Lower lobe of right lung (tissue), 2 donors: Measurements from ENCODE around the gene IL27RA. TPM values are rescaled to one million over a fixed set of nuclear protein-coding genes. Genes with fewer than 3 reads are reported as not detected.

ENCODE experiments used
- ATAC-seq, 2 donors: fragments of 200-7000 bp; cut with Tn5 transposase; one replicate each; pipeline ENCODE4 v1.9.1; 2020 to 2022; ENCODE audit warnings: mild to moderate bottlenecking in 2 of 2, moderate library complexity in 2 of 2
- DNase-seq: peaks from one replicate; pipeline ENCODE4 v3.0.0-alpha.2; 2020
- H3K27ac ChIP-seq: fragments of 200-600 bp; one replicate; pipeline ENCODE4 v1.8.0; 2022
- H3K27me3 ChIP-seq: fragments of 200-600 bp; one replicate; pipeline ENCODE4 v1.8.0; 2022; ENCODE audit warnings: low read depth
- H3K36me3 ChIP-seq: fragments of 200-600 bp; one replicate; pipeline ENCODE4 v1.8.0; 2022; ENCODE audit warnings: mild to moderate bottlenecking
- H3K4me1 ChIP-seq: fragments of 200-600 bp; one replicate; pipeline ENCODE4 v1.8.0; 2022
- H3K4me3 ChIP-seq: fragments of 200-600 bp; one replicate; pipeline ENCODE4 v1.8.0; 2022; ENCODE audit warnings: mild to moderate bottlenecking
- H3K9me3 ChIP-seq: fragments of 200-600 bp; one replicate; pipeline ENCODE4 v1.8.0; 2022
- intact Hi-C: fragments of 100-400 bp; cut with DNase I; formaldehyde crosslinking; loops from one replicate; pipeline ENCODE4 v1.11.0; 2022
- total RNA-seq: library from RNA; stranded (reverse); fragmentation: NEBNext Ultra II Directional; extraction: Animal tissue kit (Norgen Biotek cat#: 25700); gene quantifications from one replicate; pipeline ENCODE4 v1.2.1, GENCODE V29; 2021
- TF ChIP-seq, protein P1 (sequence below): fragments of 200-600 bp; IDR thresholded peaks from one replicate; pipeline ENCODE4 v1.8.0; 2022; ENCODE audit warnings: antibody characterized with exemption, mild to moderate bottlenecking
- donor health status: DM: no; HTN: yes; CAD: no; lungs with severe emphysema.

IL27RA gene
- total RNA-seq, 1 donor from 2014 or later = 20.4 TPM

DNA sequence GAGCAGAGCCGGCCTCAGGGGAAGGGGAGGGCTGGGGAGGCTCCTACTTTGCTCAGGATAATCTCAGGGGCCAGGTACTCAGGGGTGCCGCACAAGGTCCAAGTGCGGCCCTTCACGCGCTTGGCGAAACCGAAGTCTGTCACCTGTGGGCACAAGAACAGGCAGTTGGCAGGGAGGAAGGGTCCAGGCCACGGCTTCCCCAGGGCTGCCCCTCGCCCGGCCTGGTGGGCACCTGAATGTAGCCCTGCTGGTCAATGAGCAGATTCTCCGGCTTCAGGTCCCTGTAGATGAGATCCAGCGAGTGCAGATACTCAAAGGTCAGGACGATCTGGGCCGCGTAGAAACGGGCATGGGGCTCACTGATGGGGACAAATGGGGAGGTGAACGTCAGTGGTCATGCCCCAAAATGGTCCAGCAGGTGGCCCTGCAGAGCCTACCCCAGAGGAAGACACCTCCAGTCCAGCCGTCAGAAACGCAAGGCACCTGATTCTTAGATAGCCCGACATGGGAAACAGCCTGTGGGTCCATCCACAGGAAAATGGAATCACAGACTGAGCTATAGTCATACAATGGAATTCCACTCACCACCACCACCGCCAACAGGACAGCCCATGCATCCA is 66.1 kb downstream of the IL27RA start:
- Histone ChIP-seq H3K4me1 (no peaks in the 10 kb centered on the region), H3K36me3 (peaks cover 64% of the 10 kb centered on the region), H3K4me3 (no peak overlapping the region), H3K27me3 (no peaks in the 10 kb centered on the region), H3K9me3 (peaks cover 4% of the 10 kb centered on the region), H3K27ac (no peak overlapping the region)
- intact Hi-C loops = no loop called here
- no peak for DNase-seq
- TF ChIP-seq, protein P1, sequence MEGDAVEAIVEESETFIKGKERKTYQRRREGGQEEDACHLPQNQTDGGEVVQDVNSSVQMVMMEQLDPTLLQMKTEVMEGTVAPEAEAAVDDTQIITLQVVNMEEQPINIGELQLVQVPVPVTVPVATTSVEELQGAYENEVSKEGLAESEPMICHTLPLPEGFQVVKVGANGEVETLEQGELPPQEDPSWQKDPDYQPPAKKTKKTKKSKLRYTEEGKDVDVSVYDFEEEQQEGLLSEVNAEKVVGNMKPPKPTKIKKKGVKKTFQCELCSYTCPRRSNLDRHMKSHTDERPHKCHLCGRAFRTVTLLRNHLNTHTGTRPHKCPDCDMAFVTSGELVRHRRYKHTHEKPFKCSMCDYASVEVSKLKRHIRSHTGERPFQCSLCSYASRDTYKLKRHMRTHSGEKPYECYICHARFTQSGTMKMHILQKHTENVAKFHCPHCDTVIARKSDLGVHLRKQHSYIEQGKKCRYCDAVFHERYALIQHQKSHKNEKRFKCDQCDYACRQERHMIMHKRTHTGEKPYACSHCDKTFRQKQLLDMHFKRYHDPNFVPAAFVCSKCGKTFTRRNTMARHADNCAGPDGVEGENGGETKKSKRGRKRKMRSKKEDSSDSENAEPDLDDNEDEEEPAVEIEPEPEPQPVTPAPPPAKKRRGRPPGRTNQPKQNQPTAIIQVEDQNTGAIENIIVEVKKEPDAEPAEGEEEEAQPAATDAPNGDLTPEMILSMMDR = no peak
- peak in 1 of 2 donors; percentile 7 for ATAC-seq

DNA sequence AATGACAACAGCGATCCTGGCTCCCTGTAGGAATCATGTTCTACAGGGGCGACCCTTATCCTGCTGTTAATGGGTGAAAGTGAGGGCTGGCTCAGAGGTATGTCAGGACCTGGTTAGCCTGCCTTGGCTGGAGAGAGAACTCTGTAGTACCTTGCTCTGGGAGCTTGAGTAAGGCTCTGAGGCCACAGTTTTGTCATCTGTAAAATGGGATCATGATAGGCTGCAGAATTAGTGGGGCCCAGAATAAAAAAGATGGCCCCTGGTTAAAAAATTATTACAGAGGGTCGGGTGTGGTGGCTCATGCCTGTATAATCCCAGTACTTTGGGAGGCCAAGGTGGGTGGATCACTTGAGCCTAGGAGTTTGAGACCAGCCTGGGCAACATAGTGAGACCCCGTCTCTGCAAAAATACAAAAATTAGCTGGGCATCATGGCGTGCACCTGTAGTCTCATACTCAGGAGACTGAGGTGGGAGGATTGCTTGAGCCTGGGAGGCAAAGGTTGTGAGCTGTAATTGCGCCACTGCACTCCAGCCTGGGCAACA is 69.5 kb downstream of the IL27RA start:
- DNase-seq (no peak), ATAC-seq (no peak)
- Histone ChIP-seq H3K27me3 (no peaks in the 10 kb centered on the region), H3K27ac (no peak overlapping the region), H3K4me3 (no peak overlapping the region), H3K36me3 (peaks cover 95% of the 10 kb centered on the region), H3K9me3 (no peaks in the 10 kb centered on the region), H3K4me1 (no peaks in the 10 kb centered on the region)
- intact Hi-C loops = no loop called here
- TF ChIP-seq, protein P1 = no peak

DNA sequence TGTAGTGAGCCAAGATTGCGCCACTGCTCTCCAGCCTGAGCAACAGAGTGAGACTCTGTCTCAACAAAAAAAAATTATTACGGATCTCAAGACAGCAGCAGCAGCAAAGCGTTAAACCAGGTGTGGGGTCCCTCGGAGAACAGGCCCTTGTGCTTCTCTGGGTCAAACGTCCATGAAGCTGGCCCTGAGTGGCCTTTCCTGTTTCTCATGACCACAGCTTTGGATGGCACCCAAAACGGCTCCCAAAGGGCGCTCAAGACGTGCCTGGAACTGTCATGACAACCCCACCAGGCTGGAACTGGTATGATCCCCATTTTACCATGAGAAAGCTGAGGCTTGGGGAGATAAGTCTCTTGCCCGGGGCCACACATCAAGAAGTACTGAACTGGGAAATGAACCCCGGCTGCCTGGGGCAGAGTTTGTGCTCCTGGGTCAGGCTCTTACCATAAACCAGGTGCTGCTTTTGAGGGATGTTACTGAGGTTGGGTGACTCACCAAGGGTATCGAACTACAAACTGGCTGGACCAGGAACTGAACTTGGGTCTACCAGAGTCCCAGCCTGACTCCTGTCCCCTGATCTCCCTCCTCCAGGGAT is 70.6 kb downstream of the IL27RA start:
- Histone ChIP-seq H3K4me3 (no peak overlapping the region), H3K27ac (no peak overlapping the region), H3K36me3 (peaks cover 96% of the 10 kb centered on the region), H3K27me3 (no peaks in the 10 kb centered on the region), H3K4me1 (no peaks in the 10 kb centered on the region), H3K9me3 (no peaks in the 10 kb centered on the region)
- intact Hi-C loops = no loop called here
- TF ChIP-seq, protein P1 = no peak
- ATAC-seq (no peak), DNase-seq (no peak)

DNA sequence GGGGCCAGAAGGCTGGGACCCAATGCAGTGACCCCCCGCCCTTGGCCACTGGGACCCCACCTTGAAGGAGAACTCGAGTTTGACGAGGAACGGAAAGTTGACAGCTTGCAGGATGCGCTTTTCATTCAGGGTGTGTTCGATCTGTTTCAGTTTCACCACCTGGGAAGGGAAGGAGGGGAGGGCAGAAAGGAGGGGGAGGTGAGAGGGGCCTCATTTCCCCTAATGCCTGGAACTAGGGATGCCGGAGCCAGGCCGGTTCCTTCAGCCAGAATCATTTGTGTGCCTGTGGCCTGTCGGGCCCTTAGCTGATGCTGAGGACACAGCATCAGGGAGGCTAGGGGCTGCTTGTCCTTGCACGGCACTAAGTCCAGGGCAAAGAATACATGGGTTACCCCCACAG is 71.2 kb downstream of the IL27RA start:
- no peaks in the 10 kb centered on the region for H3K27me3 ChIP-seq
- no peaks in the 10 kb centered on the region for H3K9me3 ChIP-seq
- H3K36me3 ChIP-seq = peaks cover 96% of the 10 kb centered on the region
- no peak overlapping the region for H3K4me3 ChIP-seq
- TF ChIP-seq, protein P1 = no peak
- no peak for ATAC-seq
- DNase-seq = no peak
- H3K27ac ChIP-seq = no peak overlapping the region
- no peaks in the 10 kb centered on the region for H3K4me1 ChIP-seq
- intact Hi-C loops = no loop called here

Other genes starting within 250 kb of the IL27RA start
- 7.4 TPM for gene ZSWIM4, start 236.3 kb upstream of the IL27RA start, total RNA-seq
- gene NANOS3, start 154.6 kb upstream of the IL27RA start, total RNA-seq = 0.68 TPM
- 2.0 TPM for gene BRME1, start 125.6 kb upstream of the IL27RA start, total RNA-seq
- 32.4 TPM for gene CC2D1A, start 125.6 kb upstream of the IL27RA start, total RNA-seq
- gene PODNL1, start 93.3 kb upstream of the IL27RA start, total RNA-seq = 2.7 TPM
- 28.4 TPM for gene DCAF15, start 79.3 kb upstream of the IL27RA start, total RNA-seq
- gene RFX1, start 25.4 kb upstream of the IL27RA start, total RNA-seq = 17.8 TPM
- not detected for gene RLN3, start 3.6 kb upstream of the IL27RA start, total RNA-seq
- 7.7 TPM for gene PALM3, start 30.3 kb downstream of the IL27RA start, total RNA-seq
- 7.1 TPM for gene MISP3, start 41.0 kb downstream of the IL27RA start, total RNA-seq
- gene C19orf67, start 54.0 kb downstream of the IL27RA start, total RNA-seq = not detected
- 51.4 TPM for gene SAMD1, start 59.0 kb downstream of the IL27RA start, total RNA-seq
- gene PRKACA, start 86.0 kb downstream of the IL27RA start, total RNA-seq = 87.1 TPM
- gene ASF1B, start 104.8 kb downstream of the IL27RA start, total RNA-seq = 2.6 TPM
- gene ADGRL1, start 174.4 kb downstream of the IL27RA start, total RNA-seq = 28.7 TPM